ENCODE data around the gene PTMA. TPM values are rescaled to one million over a fixed set of nuclear protein-coding genes. Genes with fewer than 3 reads are reported as not detected.
"Not testable (repeated sequence)": the region's sequence is repeated elsewhere in the genome, so short reads cannot be mapped to it uniquely, and the experiment has no call there.

PTMA gene
- total RNA-seq, 1 experiment from 2014 or later, result 1,434 TPM

- DNase-seq (ENCODE audit: extremely low read depth, low read depth), result peak; percentile 69
Observed at GRCh38 chr2:231714639-231715498, 6.5 kb downstream of the PTMA start.

DNA sequence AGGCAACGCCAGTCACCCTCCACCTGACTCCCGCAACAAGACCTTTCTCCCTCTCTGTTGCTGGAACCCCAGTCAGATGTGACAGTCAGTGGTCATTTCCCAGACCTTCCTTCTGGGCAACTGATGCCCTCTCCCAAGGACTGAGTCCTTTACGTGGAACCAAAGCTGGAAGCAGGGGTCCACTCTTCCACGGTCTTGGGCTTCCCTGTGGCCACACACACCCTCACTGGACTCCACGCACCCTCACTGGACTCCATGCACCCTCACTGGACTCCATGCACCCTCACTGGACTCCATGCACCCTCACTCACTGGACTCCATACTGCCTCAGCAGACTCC is 7.1 kb downstream of the PTMA start:
- no peak for DNase-seq (ENCODE audit: extremely low read depth, low read depth)

GRCh38 chr2:231715988-231716616 is 7.8 kb downstream of the PTMA start:
- no peak for DNase-seq (ENCODE audit: extremely low read depth, low read depth)

- no peak for DNase-seq (ENCODE audit: extremely low read depth, low read depth)
Observed at GRCh38 chr2:231716666-231717280, 8.4 kb downstream of the PTMA start.

DNA sequence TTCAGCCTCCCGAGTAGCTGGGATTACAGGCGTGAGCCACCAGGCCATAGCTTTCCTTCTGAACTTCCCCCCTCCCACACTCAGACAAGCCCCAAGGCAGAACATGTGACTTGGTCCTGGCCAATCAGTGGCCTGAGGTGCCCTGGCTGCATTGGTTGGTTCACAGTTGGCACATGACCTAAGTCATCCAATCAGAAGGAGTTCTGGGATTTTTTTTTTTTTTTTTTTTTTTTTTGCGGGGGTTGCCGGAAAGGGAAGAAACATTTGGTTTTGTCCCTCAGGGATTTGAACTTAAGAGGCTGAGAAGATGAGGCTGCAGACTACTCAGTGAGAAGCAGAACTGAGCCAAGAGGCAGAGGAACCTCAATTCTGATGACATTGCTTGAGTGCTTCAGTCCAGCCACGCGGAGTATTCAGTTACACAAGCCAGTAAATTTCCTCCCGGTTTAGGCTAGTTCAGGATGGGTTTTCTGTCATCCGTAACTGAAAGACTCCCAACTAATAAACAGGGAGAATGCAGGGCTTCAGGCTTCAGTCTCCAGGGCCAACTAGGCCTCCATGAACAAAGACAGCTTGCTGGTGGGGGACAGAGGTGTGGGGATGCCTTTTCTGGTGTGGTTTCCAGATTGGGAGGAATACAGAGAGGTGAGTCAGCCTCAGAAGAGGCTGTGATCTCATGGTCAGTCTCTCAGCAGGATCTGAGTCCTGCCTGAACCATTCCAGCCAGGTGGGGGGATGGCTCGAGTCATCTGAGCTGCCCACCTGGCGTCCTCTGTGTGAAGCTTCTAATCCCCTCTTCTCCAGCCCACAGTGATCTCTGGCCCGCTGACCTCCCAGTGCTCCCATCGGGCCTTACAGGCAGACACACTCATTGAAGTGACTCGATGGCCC is 9.2 kb downstream of the PTMA start:
- DNase-seq (ENCODE audit: extremely low read depth, low read depth), result no peak

DNA sequence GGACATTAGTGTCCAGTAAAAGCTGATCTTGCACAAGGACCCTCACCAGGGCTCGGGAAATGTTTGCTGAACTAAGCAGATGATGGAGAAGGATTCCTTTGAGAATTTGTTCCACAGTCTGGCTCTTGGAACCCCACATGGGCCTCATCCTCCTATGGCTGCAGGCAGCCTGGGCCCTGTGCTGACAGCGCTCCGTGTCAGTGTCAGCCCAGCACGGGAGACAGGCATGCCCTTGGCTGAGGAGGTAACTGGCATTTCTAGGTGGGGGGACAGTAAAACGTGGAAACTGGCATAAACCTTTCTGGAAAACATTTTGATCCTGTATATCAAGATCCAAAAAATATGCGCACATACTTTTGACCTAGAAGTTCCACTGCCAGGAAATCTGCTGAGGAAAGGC is 10.5 kb downstream of the PTMA start:
- no peak for DNase-seq (ENCODE audit: extremely low read depth, low read depth)

DNA sequence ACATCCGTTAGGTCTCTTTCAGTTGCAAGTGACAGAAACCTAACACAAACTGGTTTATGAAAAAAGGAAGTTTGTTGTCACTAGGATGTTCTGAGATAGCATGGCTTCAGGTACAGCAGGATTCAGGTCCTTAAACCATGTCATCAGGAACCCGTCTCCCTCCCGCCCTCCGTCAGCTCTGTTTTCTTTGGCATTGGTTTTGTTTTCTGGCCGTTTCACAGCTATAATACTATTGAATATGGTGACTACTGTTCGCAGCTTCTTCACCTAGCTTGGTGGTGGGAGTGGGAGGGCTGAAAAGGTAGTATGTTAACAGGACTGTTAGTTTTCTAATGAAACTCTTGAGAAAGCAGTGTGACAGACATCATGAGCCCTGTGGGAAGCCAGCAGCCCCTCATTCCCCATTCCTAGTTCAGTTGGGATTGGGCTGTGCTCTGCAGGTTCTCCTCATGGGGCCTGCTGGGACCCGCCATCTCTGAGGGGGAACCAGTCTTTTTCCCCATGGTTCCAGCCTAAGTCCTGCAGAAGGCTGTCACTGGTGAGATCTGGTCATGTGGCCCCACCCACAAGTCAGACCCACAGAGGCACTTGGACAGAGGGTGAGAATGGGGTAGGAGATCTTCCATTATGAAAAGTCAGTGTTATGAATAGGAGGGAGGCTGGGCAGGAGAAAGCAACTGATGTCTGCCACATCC is 12.1 kb downstream of the PTMA start:
- DNase-seq (ENCODE audit: extremely low read depth, low read depth), result no peak

- DNase-seq (ENCODE audit: extremely low read depth, low read depth), result no peak
Observed at GRCh38 chr2:231720987-231721966, 13.0 kb downstream of the PTMA start.

DNA sequence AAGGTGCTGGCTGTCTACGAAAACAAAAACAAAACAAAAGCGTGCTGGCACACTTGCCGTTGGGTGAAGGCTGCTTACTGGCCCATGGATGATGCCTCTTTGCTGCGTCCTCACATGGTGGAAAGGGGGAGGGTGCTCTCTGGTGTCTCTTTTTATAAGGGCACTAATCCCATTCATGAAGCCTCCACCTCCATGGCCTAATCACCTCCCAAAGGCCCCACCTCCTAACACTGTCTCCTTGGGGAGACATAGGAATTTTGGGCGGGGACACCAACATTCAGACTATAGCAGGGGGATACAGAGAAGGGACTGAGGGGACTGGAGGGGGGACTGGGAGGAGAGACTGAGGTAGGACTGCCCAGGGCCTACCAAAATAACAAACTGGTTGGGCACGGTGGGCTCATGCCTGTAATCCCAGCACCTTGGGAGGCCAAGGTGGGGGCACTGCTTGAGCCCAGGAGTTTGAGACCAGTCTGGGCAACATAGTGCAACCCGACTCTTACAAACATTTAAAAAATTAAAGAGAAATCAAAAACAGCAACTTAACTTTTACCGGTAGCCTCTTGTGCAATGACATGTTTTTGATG is 14.5 kb downstream of the PTMA start:
- DNase-seq (ENCODE audit: extremely low read depth, low read depth), result no peak

DNA sequence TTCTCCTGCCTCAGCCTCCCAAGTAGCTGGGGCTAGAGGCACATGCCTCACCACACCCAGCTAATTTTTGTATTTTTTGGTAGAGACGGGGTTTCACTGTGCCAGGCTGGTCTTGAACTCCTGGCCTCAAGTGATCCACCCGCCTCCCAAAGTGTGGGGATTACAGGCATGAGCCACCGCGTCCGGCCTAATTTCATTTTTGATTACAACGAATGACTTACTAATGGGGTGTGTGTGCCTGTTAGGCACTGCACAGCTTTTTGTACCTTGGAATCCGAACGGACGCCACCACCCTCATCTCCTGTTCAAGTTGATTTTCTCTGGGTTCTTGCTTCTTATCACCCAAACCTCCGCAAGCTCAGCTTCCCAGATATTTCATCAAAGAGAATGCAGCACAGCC is 17.2 kb downstream of the PTMA start:
- DNase-seq (ENCODE audit: extremely low read depth, low read depth), result no peak

- no peak for DNase-seq (ENCODE audit: extremely low read depth, low read depth)
Observed at GRCh38 chr2:231726276-231726675, 18.0 kb downstream of the PTMA start.

- no peak for DNase-seq (ENCODE audit: extremely low read depth, low read depth)
Observed at GRCh38 chr2:231727621-231728020, 19.3 kb downstream of the PTMA start.

DNA sequence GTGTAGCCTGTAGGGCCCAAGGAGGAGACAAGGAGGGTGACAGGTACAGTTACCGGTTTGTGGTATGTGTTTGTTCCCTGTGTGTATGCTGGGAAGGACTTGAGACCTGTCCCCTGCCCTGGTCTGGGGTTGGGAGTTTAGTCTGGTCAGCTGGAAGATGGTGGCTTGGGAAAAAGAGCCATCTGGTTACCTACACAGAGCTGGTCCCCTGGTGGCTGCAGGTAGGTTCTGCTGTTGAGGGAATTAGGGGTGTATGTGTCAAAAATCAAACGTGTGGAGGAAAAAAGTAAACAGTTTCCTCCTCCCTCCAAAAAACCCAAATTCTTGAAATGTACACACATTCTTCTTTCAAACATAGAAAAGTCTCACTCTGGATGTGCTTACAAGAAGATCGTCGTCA is 24.3 kb downstream of the PTMA start:
- no peak for DNase-seq (ENCODE audit: extremely low read depth, low read depth)

DNA sequence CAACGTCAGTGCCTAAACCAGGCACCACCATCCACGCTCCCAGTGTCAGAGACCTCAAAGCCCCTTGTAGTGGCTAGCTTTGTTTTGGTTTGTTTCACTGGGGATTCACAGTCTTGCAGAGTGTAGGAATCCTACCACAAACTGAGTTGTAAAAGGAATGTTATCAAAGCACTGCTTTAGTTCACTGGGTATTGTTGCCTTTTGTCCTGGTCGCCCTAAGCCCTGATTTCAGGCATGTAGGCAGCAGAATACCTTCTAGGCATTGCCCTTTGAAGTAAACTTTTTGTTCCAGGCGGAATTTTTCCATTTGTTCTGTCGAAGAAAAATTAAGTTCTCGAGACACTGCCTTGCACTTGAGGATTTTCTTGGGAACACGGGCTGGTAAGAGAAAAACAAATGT is 29.4 kb downstream of the PTMA start:
- DNase-seq (ENCODE audit: extremely low read depth, low read depth), result no peak

- no peak for DNase-seq (ENCODE audit: extremely low read depth, low read depth)
Observed at GRCh38 chr2:231743376-231744116, 35.2 kb downstream of the PTMA start.

- no peak for DNase-seq (ENCODE audit: extremely low read depth, low read depth)
Observed at GRCh38 chr2:231745303-231746038, 37.1 kb downstream of the PTMA start.

- DNase-seq (ENCODE audit: extremely low read depth, low read depth), result not testable (repeated sequence)
Observed at GRCh38 chr2:231748153-231748896, 40.0 kb downstream of the PTMA start.
